Chondrocyte (in vitro differentiated cells): ENCODE results near the gene IGLL5. TPM values are rescaled to one million over a fixed set of nuclear protein-coding genes. Genes with fewer than 3 reads are reported as not detected.

Source experiments
- DNase-seq: peaks from one replicate; pipeline ENCODE4 v3.0.0; 2021; ENCODE audit warnings: mixed read lengths, low spot score
- H3K27ac Mint-ChIP-seq: one replicate; pipeline ENCODE4 v1.8.0; 2021; ENCODE audit warnings: mild to moderate bottlenecking, moderate library complexity, mixed read lengths; ENCODE audit not compliant: unreplicated experiment
- H3K27me3 Mint-ChIP-seq: 2 replicates; pipeline ENCODE4 v1.8.0; 2021; ENCODE audit warnings: low read depth, mixed read lengths
- H3K36me3 Mint-ChIP-seq: 2 replicates; pipeline ENCODE4 v1.8.0; 2021; ENCODE audit warnings: low read depth, mixed read lengths
- H3K4me1 Mint-ChIP-seq: 2 replicates; pipeline ENCODE4 v1.8.0; 2021; ENCODE audit warnings: low read depth, mild to moderate bottlenecking, mixed read lengths
- H3K4me3 Mint-ChIP-seq: one replicate; pipeline ENCODE4 v1.8.0; 2021; ENCODE audit warnings: mild to moderate bottlenecking, moderate library complexity, mixed read lengths; ENCODE audit not compliant: unreplicated experiment
- H3K9me3 Mint-ChIP-seq: 2 replicates; pipeline ENCODE4 v1.8.0; 2021; ENCODE audit warnings: low read depth, mixed read lengths
- CTCF ChIP-seq: fragments of 200-600 bp; sonication (generic); IDR thresholded peaks from 2 replicates; pipeline ENCODE4 v1.5.0; 2021; ENCODE audit warnings: antibody characterized with exemption, mild to moderate bottlenecking, moderate library complexity
- microRNA-seq: library from miRNA; unstranded; fragments of <30 nt; microRNA quantifications from one replicate; pipeline ENCODE4 v1.2.0, GENCODE V29; 2020; ENCODE audit warnings: borderline number of aligned reads
- total RNA-seq: library from RNA; stranded (reverse); gene quantifications from 3 replicates; pipeline ENCODE4 v1.2.1, GENCODE V29; 2021

IGLL5 gene
- total RNA-seq, 1 donor from 2014 or later: not detected

- Mint-ChIP-seq H3K9me3 (no peaks in the 10 kb centered on the region), H3K27ac (no peak overlapping the region), H3K4me1 (no peaks in the 10 kb centered on the region), H3K4me3 (no peak overlapping the region), H3K36me3 (no peaks in the 10 kb centered on the region), H3K27me3 (peaks cover 33% of the 10 kb centered on the region)
- DNase-seq: no peak
- peak; percentile 80 for TF ChIP-seq CTCF
Observed at GRCh38 chr22:22942511-22943329, 55.1 kb downstream of the IGLL5 start.

DNA sequence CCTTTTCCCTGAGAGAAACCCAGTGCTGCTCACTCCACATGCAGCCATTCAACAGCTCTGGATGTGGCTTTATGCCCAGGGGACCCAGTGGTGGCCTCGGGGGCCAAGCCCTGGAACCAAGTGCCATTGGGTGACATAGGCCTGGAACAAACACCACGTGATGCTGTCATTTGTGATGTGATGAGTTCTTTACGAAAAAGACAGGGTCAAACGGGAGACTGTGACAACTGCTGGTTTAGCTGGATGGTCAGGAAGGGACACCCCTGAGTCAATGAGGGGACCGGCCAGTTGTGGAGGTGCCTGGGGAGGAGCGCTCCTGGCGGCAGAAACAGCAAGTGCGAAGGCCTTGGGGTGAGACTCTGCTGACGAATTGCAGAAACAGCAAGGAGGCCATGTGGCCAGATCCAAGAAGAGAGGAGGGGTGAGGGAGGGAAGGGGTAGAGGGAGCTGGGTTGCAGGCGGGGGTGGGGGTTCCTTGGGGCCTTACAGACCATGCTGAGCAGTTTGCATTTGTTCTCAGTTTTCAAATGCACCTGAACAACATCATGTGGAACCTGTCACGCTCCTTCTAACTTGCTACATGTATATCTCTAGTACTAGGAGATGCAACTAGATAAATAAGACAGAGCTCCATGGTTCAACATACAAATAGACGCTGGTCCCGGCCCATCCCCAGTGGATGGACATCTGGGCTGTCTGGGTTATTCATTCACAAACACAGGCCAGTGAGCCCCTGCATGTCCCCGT is 56.1 kb downstream of the IGLL5 start:
- no peak for TF ChIP-seq CTCF
- H3K27me3 Mint-ChIP-seq: peaks cover 26% of the 10 kb centered on the region

GRCh38 chr22:22944268-22944985 is 56.8 kb downstream of the IGLL5 start:
- Mint-ChIP-seq H3K4me3 (no peak overlapping the region), H3K36me3 (no peaks in the 10 kb centered on the region), H3K4me1 (no peaks in the 10 kb centered on the region), H3K27me3 (peaks cover 21% of the 10 kb centered on the region), H3K9me3 (no peaks in the 10 kb centered on the region), H3K27ac (no peak overlapping the region)
- no peak for DNase-seq
- no peak for TF ChIP-seq CTCF

More for the DNA sequence above, 56.1 kb downstream of the IGLL5 start:
- Mint-ChIP-seq H3K27ac (no peak overlapping the region), H3K4me1 (no peaks in the 10 kb centered on the region), H3K9me3 (no peaks in the 10 kb centered on the region), H3K4me3 (no peak overlapping the region), H3K36me3 (no peaks in the 10 kb centered on the region)
- no peak for DNase-seq

GRCh38 chr22:22945195-22945594 is 57.6 kb downstream of the IGLL5 start:
- peaks cover 23% of the 10 kb centered on the region for H3K27me3 Mint-ChIP-seq
- H3K27ac Mint-ChIP-seq: no peak overlapping the region

More at GRCh38 chr22:22945195-22945594, 57.6 kb downstream of the IGLL5 start:
- H3K36me3 Mint-ChIP-seq: no peaks in the 10 kb centered on the region
- TF ChIP-seq CTCF: no peak
- no peak for DNase-seq
- no peak overlapping the region for H3K4me3 Mint-ChIP-seq
- H3K9me3 Mint-ChIP-seq: no peaks in the 10 kb centered on the region
- H3K4me1 Mint-ChIP-seq: no peaks in the 10 kb centered on the region

Small RNAs within 50 kb of the gene (microRNA-seq; reads per million reads assigned to microRNA genes)
- not detected for gene MIR5571

Other genes with a start within 250 kb of the IGLL5 start
- gene GGTLC2, start 243.2 kb upstream of the IGLL5 start, total RNA-seq: 1.4 to 1.5 TPM in 2 of 3 replicates, not detected in the other
- 3.9 to 4.9 TPM (median 4.5 TPM) in 3 replicates for gene GNAZ, start 182.7 kb downstream of the IGLL5 start, total RNA-seq